ENCODE data around the gene MAP4K3. TPM values are rescaled to one million over a fixed set of nuclear protein-coding genes. Genes with fewer than 3 reads are reported as not detected.

MAP4K3 gene
- total RNA-seq, 4 donors from 2014 or later = 60.6 to 86.6 (median 75.6) TPM

- no peaks in the 10 kb centered on the region for H3K9me3 ChIP-seq
- TF ChIP-seq POLR2A (IDR thresholded peaks at IDR 0.05) = no peak
- TF ChIP-seq, protein P1, sequence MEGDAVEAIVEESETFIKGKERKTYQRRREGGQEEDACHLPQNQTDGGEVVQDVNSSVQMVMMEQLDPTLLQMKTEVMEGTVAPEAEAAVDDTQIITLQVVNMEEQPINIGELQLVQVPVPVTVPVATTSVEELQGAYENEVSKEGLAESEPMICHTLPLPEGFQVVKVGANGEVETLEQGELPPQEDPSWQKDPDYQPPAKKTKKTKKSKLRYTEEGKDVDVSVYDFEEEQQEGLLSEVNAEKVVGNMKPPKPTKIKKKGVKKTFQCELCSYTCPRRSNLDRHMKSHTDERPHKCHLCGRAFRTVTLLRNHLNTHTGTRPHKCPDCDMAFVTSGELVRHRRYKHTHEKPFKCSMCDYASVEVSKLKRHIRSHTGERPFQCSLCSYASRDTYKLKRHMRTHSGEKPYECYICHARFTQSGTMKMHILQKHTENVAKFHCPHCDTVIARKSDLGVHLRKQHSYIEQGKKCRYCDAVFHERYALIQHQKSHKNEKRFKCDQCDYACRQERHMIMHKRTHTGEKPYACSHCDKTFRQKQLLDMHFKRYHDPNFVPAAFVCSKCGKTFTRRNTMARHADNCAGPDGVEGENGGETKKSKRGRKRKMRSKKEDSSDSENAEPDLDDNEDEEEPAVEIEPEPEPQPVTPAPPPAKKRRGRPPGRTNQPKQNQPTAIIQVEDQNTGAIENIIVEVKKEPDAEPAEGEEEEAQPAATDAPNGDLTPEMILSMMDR (IDR thresholded peaks at IDR 0.05) = no peak
- H3K4me1 ChIP-seq = peaks cover 18% of the 10 kb centered on the region in 2 donors
- H3K4me3 ChIP-seq (replicated peaks in 1 of 3) = no peak overlapping the region
- WGBS, 2 donors = 82 to 87% methylated on average over 2 of the region's 2 CpGs
- H3K36me3 ChIP-seq = no peaks in the 10 kb centered on the region
- no peak for DNase-seq
- intact Hi-C loops (cut with DNase I) = no loop called here
- H3K27me3 ChIP-seq = no peaks in the 10 kb centered on the region
- H3K27ac ChIP-seq = no peak overlapping the region
Observed at GRCh38 chr2:39377226-39377939, 59.7 kb downstream of the MAP4K3 start.

DNA sequence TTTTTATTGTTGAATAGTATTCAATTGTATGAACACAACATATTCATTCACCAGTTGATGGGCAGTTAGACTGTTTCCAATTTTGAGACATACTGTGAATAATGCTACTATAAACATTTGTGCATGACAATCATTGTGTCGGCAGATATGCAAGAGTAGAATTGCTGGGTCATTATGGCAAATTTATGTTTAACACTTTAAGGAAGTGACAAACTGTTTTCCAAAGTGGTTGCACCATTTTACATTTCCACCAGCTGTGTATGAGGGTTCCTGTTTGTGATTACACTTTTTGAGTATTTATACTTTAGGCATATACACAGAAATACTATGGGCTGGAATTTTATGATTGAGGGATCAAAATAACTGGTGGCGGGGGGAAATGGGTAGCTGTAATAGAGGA is 61.2 kb downstream of the MAP4K3 start:
- H3K27me3 ChIP-seq = no peaks in the 10 kb centered on the region
- peaks cover 13 to 18% of the 10 kb centered on the region in 2 donors for H3K4me1 ChIP-seq
- TF ChIP-seq POLR2A (IDR thresholded peaks at IDR 0.05) = no peak
- TF ChIP-seq, protein P1 (IDR thresholded peaks at IDR 0.05) = no peak
- no peak overlapping the region for H3K27ac ChIP-seq
- no peak overlapping the region for H3K4me3 ChIP-seq (replicated peaks in 1 of 3)
- intact Hi-C loops (cut with DNase I) = no loop called here
- WGBS, 2 donors = 91 to 95% methylated on average over 2 of the region's 2 CpGs
- no peaks in the 10 kb centered on the region for H3K36me3 ChIP-seq
- H3K9me3 ChIP-seq = no peaks in the 10 kb centered on the region
- no peak for DNase-seq

- Histone ChIP-seq H3K9me3 (no peaks in the 10 kb centered on the region), H3K27me3 (no peaks in the 10 kb centered on the region), H3K27ac (no peak overlapping the region), H3K36me3 (no peaks in the 10 kb centered on the region), H3K4me3 (replicated peaks in 1 of 3) (no peak overlapping the region), H3K4me1 (no peaks in the 10 kb centered on the region)
- WGBS, 2 donors = 46 to 50% methylated on average over 2 of the region's 2 CpGs
- intact Hi-C loops (cut with DNase I) = no loop called here
- no peak for TF ChIP-seq POLR2A (IDR thresholded peaks at IDR 0.05)
- no peak for DNase-seq
Observed at GRCh38 chr2:39373181-39373802, 63.8 kb downstream of the MAP4K3 start.

DNA sequence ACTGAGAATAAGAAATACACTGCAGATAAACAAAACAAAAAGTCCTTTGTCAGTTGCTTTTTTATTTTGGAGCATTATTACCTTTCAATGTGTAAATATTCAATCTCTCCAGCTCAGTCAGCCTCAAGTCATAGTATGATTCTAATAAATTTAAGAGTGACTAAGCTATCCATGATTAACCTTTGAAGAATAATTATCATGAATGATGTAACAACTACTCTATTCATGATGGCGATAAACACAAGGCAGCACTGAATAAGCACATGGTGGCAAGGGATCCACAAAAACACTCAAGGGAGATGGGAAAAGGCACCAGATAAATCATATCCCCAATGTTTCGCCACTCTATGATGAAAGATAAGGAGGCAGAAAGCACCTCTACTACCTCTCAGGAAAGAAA is 67.0 kb downstream of the MAP4K3 start:
- intact Hi-C loops (cut with DNase I) = no loop called here

DNA sequence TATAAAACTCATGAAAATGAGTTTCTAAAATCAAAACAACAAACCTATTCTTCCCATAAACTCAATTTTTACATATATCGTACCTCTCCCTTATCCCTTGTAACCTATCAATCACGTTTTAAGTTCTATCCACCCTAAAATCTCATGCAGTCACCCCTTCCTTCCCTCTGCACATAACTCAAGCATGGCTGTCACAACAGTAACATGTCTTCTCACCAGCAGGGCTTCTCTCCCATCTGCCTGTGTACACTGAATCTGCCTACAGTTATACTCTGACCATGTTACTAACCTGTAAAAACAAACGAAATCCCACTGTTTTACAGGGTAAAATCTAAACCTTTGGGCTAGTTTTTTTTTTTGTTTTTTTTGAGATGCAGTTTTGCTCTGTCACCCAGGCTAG is 68.2 kb downstream of the MAP4K3 start:
- H3K4me1 ChIP-seq = no peaks in the 10 kb centered on the region
- 84 to 85% methylated on average over 3 of the region's 3 CpGs for WGBS, 2 donors
- no peak for DNase-seq
- TF ChIP-seq, protein P1 (IDR thresholded peaks at IDR 0.05) = no peak
- no peak for TF ChIP-seq POLR2A (IDR thresholded peaks at IDR 0.05)
- H3K9me3 ChIP-seq = no peaks in the 10 kb centered on the region
- no peaks in the 10 kb centered on the region for H3K27me3 ChIP-seq
- no peaks in the 10 kb centered on the region for H3K36me3 ChIP-seq
- H3K4me3 ChIP-seq (replicated peaks in 1 of 3) = no peak overlapping the region
- intact Hi-C loops (cut with DNase I) = no loop called here
- H3K27ac ChIP-seq = no peak overlapping the region

More for the DNA sequence above, 67.0 kb downstream of the MAP4K3 start:
- DNase-seq = no peak
- Histone ChIP-seq H3K4me3 (replicated peaks in 1 of 3) (no peak overlapping the region), H3K9me3 (no peaks in the 10 kb centered on the region), H3K27me3 (no peaks in the 10 kb centered on the region), H3K4me1 (no peaks in the 10 kb centered on the region), H3K27ac (no peak overlapping the region), H3K36me3 (no peaks in the 10 kb centered on the region)
- WGBS, 2 donors = 95 to 97% methylated on average over 2 of the region's 2 CpGs
- no peak for TF ChIP-seq POLR2A (IDR thresholded peaks at IDR 0.05)
- TF ChIP-seq, protein P1 (IDR thresholded peaks at IDR 0.05) = no peak

Measured in thyroid gland (tissue), 4 donors.